ENCODE results near the gene AGRP. TPM values are rescaled to one million over a fixed set of nuclear protein-coding genes. Genes with fewer than 3 reads are reported as not detected.

The AGRP gene
- total and polyA plus RNA-seq, 5 donors from 2014 or later, result not detected

GRCh38 chr16:67454104-67454503 lies 29.2 kb downstream of the AGRP start:
- H3K36me3 ChIP-seq (ENCODE audit: control insufficient read depth, insufficient read depth, low read length), result peaks cover 30% of the 10 kb centered on the region
- Mint-ChIP-seq H3K27ac (peak overlapping the region in 2 of 3 donors; percentile 22 to 46), H3K4me3 (no peak overlapping the region)

GRCh38 chr16:67451704-67452435 lies 31.5 kb downstream of the AGRP start:
- Histone ChIP-seq H3K9me3 (ENCODE audit: control insufficient read depth in 2 of 2, low read length in 2 of 2) (no peaks in the 10 kb centered on the region), H3K4me3 (ENCODE audit: low read depth, low read length) (no peak overlapping the region), H3K27me3 (ENCODE audit: control insufficient read depth, insufficient read depth, low read length) (no peaks in the 10 kb centered on the region), H3K27ac (ENCODE audit: insufficient read depth, low read length, poor library complexity, severe bottlenecking) (no peak overlapping the region), H3K4me1 (ENCODE audit: control insufficient read depth, insufficient read depth, low read length, poor library complexity, severe bottlenecking) (no peaks in the 10 kb centered on the region), H3K36me3 (ENCODE audit: control insufficient read depth, insufficient read depth, low read length) (peaks cover 33% of the 10 kb centered on the region)
- ATAC-seq (ENCODE audit: low read depth in 2 of 2), result no peak
- peak overlapping the region in 1 of 3 donors; percentile 80 for H3K27ac Mint-ChIP-seq
- peaks cover 0 to 30% (median 17%) of the 10 kb centered on the region in 4 donors for H3K4me1 Mint-ChIP-seq
- H3K27me3 Mint-ChIP-seq, result no peaks in the 10 kb centered on the region
- DNase-seq, result no peak
- H3K4me3 Mint-ChIP-seq, result no peak overlapping the region
- H3K36me3 Mint-ChIP-seq, result peaks cover 20% of the 10 kb centered on the region
- no peaks in the 10 kb centered on the region for H3K9me3 Mint-ChIP-seq

More at GRCh38 chr16:67454104-67454503, 29.2 kb downstream of the AGRP start:
- Histone ChIP-seq H3K27ac (ENCODE audit: insufficient read depth, low read length, poor library complexity, severe bottlenecking) (no peak overlapping the region), H3K27me3 (ENCODE audit: control insufficient read depth, insufficient read depth, low read length) (no peaks in the 10 kb centered on the region), H3K4me1 (ENCODE audit: control insufficient read depth, insufficient read depth, low read length, poor library complexity, severe bottlenecking) (no peaks in the 10 kb centered on the region), H3K4me3 (ENCODE audit: low read depth, low read length) (no peak overlapping the region), H3K9me3 (ENCODE audit: control insufficient read depth in 2 of 2, low read length in 2 of 2) (no peaks in the 10 kb centered on the region)
- ATAC-seq (ENCODE audit: low read depth in 2 of 2), result no peak
- peaks cover 0 to 33% (median 20%) of the 10 kb centered on the region in 4 donors for H3K4me1 Mint-ChIP-seq
- no peaks in the 10 kb centered on the region for H3K27me3 Mint-ChIP-seq
- H3K36me3 Mint-ChIP-seq, result peaks cover 18% of the 10 kb centered on the region
- DNase-seq, result no peak
- no peaks in the 10 kb centered on the region for H3K9me3 Mint-ChIP-seq

GRCh38 chr16:67451061-67451703 lies 32.2 kb downstream of the AGRP start:
- Mint-ChIP-seq H3K27me3 (no peaks in the 10 kb centered on the region), H3K36me3 (peaks cover 20% of the 10 kb centered on the region), H3K4me3 (no peak overlapping the region), H3K27ac (peak overlapping the region in 1 of 3 donors; percentile 80), H3K9me3 (no peaks in the 10 kb centered on the region), H3K4me1 (peaks cover 0 to 24% (median 15%) of the 10 kb centered on the region in 4 donors)
- Histone ChIP-seq H3K36me3 (ENCODE audit: control insufficient read depth, insufficient read depth, low read length) (peaks cover 33% of the 10 kb centered on the region), H3K27me3 (ENCODE audit: control insufficient read depth, insufficient read depth, low read length) (no peaks in the 10 kb centered on the region), H3K4me3 (ENCODE audit: low read depth, low read length) (no peak overlapping the region), H3K27ac (ENCODE audit: insufficient read depth, low read length, poor library complexity, severe bottlenecking) (no peak overlapping the region), H3K4me1 (ENCODE audit: control insufficient read depth, insufficient read depth, low read length, poor library complexity, severe bottlenecking) (no peaks in the 10 kb centered on the region), H3K9me3 (ENCODE audit: control insufficient read depth in 2 of 2, low read length in 2 of 2) (no peaks in the 10 kb centered on the region)
- DNase-seq (no peak), ATAC-seq (ENCODE audit: low read depth in 2 of 2) (no peak)

GRCh38 chr16:67449739-67450138 lies 33.6 kb downstream of the AGRP start:
- H3K36me3 ChIP-seq (ENCODE audit: control insufficient read depth, insufficient read depth, low read length), result peaks cover 34% of the 10 kb centered on the region
- no peaks in the 10 kb centered on the region for H3K4me1 ChIP-seq (ENCODE audit: control insufficient read depth, insufficient read depth, low read length, poor library complexity, severe bottlenecking)
- ATAC-seq (ENCODE audit: low read depth in 2 of 2), result no peak
- H3K27ac ChIP-seq (ENCODE audit: insufficient read depth, low read length, poor library complexity, severe bottlenecking), result no peak overlapping the region
- no peak overlapping the region for H3K4me3 Mint-ChIP-seq
- no peaks in the 10 kb centered on the region for H3K27me3 ChIP-seq (ENCODE audit: control insufficient read depth, insufficient read depth, low read length)
- no peaks in the 10 kb centered on the region for H3K9me3 ChIP-seq (ENCODE audit: control insufficient read depth in 2 of 2, low read length in 2 of 2)
- DNase-seq, result no peak
- peaks cover 19% of the 10 kb centered on the region for H3K36me3 Mint-ChIP-seq
- H3K4me3 ChIP-seq (ENCODE audit: low read depth, low read length), result no peak overlapping the region
- no peaks in the 10 kb centered on the region for H3K9me3 Mint-ChIP-seq
- peaks cover 0 to 16% (median 8%) of the 10 kb centered on the region in 4 donors for H3K4me1 Mint-ChIP-seq
- H3K27ac Mint-ChIP-seq, result no peak overlapping the region
- no peaks in the 10 kb centered on the region for H3K27me3 Mint-ChIP-seq

DNA sequence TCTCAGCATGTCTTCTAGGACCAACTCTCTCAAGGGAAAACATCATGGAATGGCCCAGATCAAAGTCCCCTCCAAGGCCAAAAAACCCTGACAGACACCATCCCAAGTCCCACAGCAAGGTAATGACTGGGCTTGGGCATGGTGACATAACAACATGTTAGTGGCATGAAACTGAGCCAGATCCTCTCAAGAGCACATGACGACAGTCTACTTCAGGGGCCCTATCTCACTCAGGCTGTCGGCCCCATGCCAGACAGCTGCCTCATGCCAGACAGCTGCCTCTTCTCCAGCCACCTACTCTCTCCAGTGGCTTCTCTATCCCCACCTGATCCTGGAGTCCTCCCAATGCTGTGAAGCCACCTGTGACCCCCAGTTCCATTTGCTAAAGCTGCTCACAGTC lies 34.0 kb downstream of the AGRP start:
- no peak for ATAC-seq (ENCODE audit: low read depth in 2 of 2)
- Mint-ChIP-seq H3K27ac (no peak overlapping the region), H3K4me1 (peaks cover 0 to 13% (median 7%) of the 10 kb centered on the region in 4 donors), H3K36me3 (peaks cover 16% of the 10 kb centered on the region), H3K27me3 (no peaks in the 10 kb centered on the region), H3K9me3 (no peaks in the 10 kb centered on the region), H3K4me3 (no peak overlapping the region)
- DNase-seq, result no peak
- H3K4me1 ChIP-seq (ENCODE audit: control insufficient read depth, insufficient read depth, low read length, poor library complexity, severe bottlenecking), result no peaks in the 10 kb centered on the region
- H3K36me3 ChIP-seq (ENCODE audit: control insufficient read depth, insufficient read depth, low read length), result peaks cover 37% of the 10 kb centered on the region
- H3K4me3 ChIP-seq (ENCODE audit: low read depth, low read length), result no peak overlapping the region
- H3K27me3 ChIP-seq (ENCODE audit: control insufficient read depth, insufficient read depth, low read length), result no peaks in the 10 kb centered on the region
- H3K9me3 ChIP-seq (ENCODE audit: control insufficient read depth in 2 of 2, low read length in 2 of 2), result no peaks in the 10 kb centered on the region
- H3K27ac ChIP-seq (ENCODE audit: insufficient read depth, low read length, poor library complexity, severe bottlenecking), result no peak overlapping the region

GRCh38 chr16:67448580-67448979 lies 34.8 kb downstream of the AGRP start:
- Histone ChIP-seq H3K27me3 (ENCODE audit: control insufficient read depth, insufficient read depth, low read length) (no peaks in the 10 kb centered on the region), H3K4me3 (ENCODE audit: low read depth, low read length) (no peak overlapping the region), H3K4me1 (ENCODE audit: control insufficient read depth, insufficient read depth, low read length, poor library complexity, severe bottlenecking) (no peaks in the 10 kb centered on the region), H3K36me3 (ENCODE audit: control insufficient read depth, insufficient read depth, low read length) (peaks cover 37% of the 10 kb centered on the region), H3K9me3 (ENCODE audit: control insufficient read depth in 2 of 2, low read length in 2 of 2) (no peaks in the 10 kb centered on the region), H3K27ac (ENCODE audit: insufficient read depth, low read length, poor library complexity, severe bottlenecking) (no peak overlapping the region)
- DNase-seq (no peak), ATAC-seq (ENCODE audit: low read depth in 2 of 2) (no peak)
- Mint-ChIP-seq H3K4me3 (no peak overlapping the region), H3K4me1 (peaks cover 0 to 8% (median 5%) of the 10 kb centered on the region in 4 donors), H3K27me3 (no peaks in the 10 kb centered on the region), H3K9me3 (no peaks in the 10 kb centered on the region), H3K27ac (no peak overlapping the region), H3K36me3 (peaks cover 16% of the 10 kb centered on the region)

DNA sequence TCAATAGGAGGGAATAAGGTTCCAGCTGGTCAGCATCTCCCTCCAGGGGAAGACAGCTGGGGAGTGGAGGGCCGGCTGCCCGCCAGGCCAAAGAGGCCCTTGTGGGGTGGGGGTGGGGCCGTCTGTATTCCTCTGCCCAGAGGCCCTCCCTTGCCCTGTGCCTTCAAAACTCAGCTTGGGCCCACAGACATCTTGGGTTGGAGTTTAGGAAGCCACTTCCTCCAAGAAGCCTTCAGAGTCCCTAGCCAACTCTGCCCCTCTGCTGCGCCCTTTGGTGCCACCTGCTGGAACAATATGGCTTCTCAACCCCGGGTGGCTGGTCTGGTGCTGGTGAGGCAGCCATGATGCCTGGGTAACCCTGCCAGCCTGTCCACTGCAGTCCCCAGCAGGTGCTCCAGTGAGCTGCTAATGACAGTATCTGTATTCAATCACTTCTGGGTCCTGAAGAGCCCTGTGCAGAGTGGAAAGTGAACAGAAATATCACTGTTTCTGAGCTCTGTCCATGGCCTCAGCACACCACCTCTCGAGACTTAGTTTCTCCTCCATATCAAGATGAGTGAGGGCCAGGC lies 35.8 kb downstream of the AGRP start:
- Histone ChIP-seq H3K4me3 (ENCODE audit: low read depth, low read length) (no peak overlapping the region), H3K36me3 (ENCODE audit: control insufficient read depth, insufficient read depth, low read length) (peaks cover 38% of the 10 kb centered on the region), H3K4me1 (ENCODE audit: control insufficient read depth, insufficient read depth, low read length, poor library complexity, severe bottlenecking) (no peaks in the 10 kb centered on the region), H3K27me3 (ENCODE audit: control insufficient read depth, insufficient read depth, low read length) (no peaks in the 10 kb centered on the region), H3K27ac (ENCODE audit: insufficient read depth, low read length, poor library complexity, severe bottlenecking) (no peak overlapping the region), H3K9me3 (ENCODE audit: control insufficient read depth in 2 of 2, low read length in 2 of 2) (no peaks in the 10 kb centered on the region)
- Mint-ChIP-seq H3K9me3 (no peaks in the 10 kb centered on the region), H3K27me3 (no peaks in the 10 kb centered on the region), H3K4me3 (no peak overlapping the region), H3K36me3 (peaks cover 13% of the 10 kb centered on the region), H3K27ac (no peak overlapping the region), H3K4me1 (peaks cover 0 to 8% (median 5%) of the 10 kb centered on the region in 4 donors)
- ATAC-seq (ENCODE audit: low read depth in 2 of 2) (peak; percentile 38 to 50), DNase-seq (peak; percentile 13 to 80 (median 32))
